WTC11 (cell line): ENCODE results near the gene CORO2B. TPM values are rescaled to one million over a fixed set of nuclear protein-coding genes. Genes with fewer than 3 reads are reported as not detected.
"Not testable (repeated sequence)": the region's sequence is repeated elsewhere in the genome, so short reads cannot be mapped to it uniquely, and the experiment has no call there.

Source experiments
- ATAC-seq: fragments of 200-7000 bp; cut with Tn5 transposase; 2 replicates; pipeline ENCODE4 v1.10.0; 2021; ENCODE audit warnings: mild to moderate bottlenecking, moderate library complexity
- CTCF ChIA-PET: fragments of 300-600 bp; sonication (Branson Sonifier 250); formaldehyde crosslinking; loops from one replicate; lab custom pipeline; 2021; ENCODE audit warnings: antibody characterized with exemption; lab: Charles Lee
- POLR2A ChIA-PET: fragments of 350-600 bp; sonication (Branson Sonifier 250); formaldehyde crosslinking; loops from one replicate; lab custom pipeline; 2021; ENCODE audit warnings: antibody characterized with exemption; lab: Charles Lee
- DNase-seq: peaks from one replicate; pipeline ENCODE4 v3.0.0; 2021; ENCODE audit warnings: low spot score
- H3K27ac Mint-ChIP-seq: 2 replicates; pipeline ENCODE4 v1.8.0; 2021; ENCODE audit warnings: mixed read lengths
- H3K27me3 Mint-ChIP-seq: 2 replicates; pipeline ENCODE4 v1.8.0; 2021; ENCODE audit warnings: low read depth, mild to moderate bottlenecking, moderate library complexity, mixed read lengths
- H3K36me3 Mint-ChIP-seq: 2 replicates; pipeline ENCODE4 v1.8.0; 2021; ENCODE audit warnings: mixed read lengths
- H3K4me1 Mint-ChIP-seq: 2 replicates; pipeline ENCODE4 v1.8.0; 2022; ENCODE audit warnings: mixed read lengths
- H3K4me3 Mint-ChIP-seq: 2 replicates; pipeline ENCODE4 v1.8.0; 2021; ENCODE audit warnings: mild to moderate bottlenecking, moderate library complexity, mixed read lengths
- H3K9me3 Mint-ChIP-seq: 2 replicates; pipeline ENCODE4 v1.8.0; 2021; ENCODE audit warnings: mixed read lengths
- EMX1 ChIP-seq: fragments of 250-450 bp; sonication (Bioruptor Pico); IDR thresholded peaks from 2 replicates; pipeline ENCODE4 v1.8.0; 2021; ENCODE audit warnings: mild to moderate bottlenecking
- FOXK1 ChIP-seq: sonication (generic); formaldehyde crosslinking; IDR thresholded peaks from 2 replicates; pipeline ENCODE4 v1.8.0; 2022; ENCODE audit warnings: mild to moderate bottlenecking, moderate library complexity, missing genetic modification reagents
- FOXP1 ChIP-seq: sonication (generic); formaldehyde crosslinking; IDR thresholded peaks from 2 replicates; pipeline ENCODE4 v1.8.0; 2022; ENCODE audit warnings: missing genetic modification reagents, mild to moderate bottlenecking, moderate library complexity, borderline replicate concordance
- HMGA2 ChIP-seq: fragments of 250-450 bp; sonication (Bioruptor Pico); IDR thresholded peaks from 2 replicates; pipeline ENCODE4 v1.4.0; 2021; ENCODE audit warnings: mild to moderate bottlenecking, moderate library complexity
- JUN ChIP-seq: sonication (generic); formaldehyde crosslinking; IDR thresholded peaks from 2 replicates; pipeline ENCODE4 v1.8.0; 2023; ENCODE audit warnings: mild to moderate bottlenecking, missing genetic modification reagents
- MYBL2 ChIP-seq: sonication (generic); formaldehyde crosslinking; IDR thresholded peaks from 2 replicates; pipeline ENCODE4 v1.8.1; 2023; ENCODE audit warnings: mild to moderate bottlenecking, moderate library complexity, missing genetic modification reagents
- NFE2L1 ChIP-seq: sonication (generic); formaldehyde crosslinking; IDR thresholded peaks from 2 replicates; pipeline ENCODE4 v1.8.1; 2023; ENCODE audit warnings: missing genetic modification reagents
- NR1H2 ChIP-seq: sonication (generic); formaldehyde crosslinking; IDR thresholded peaks from 2 replicates; pipeline ENCODE4 v1.9.0; 2021; ENCODE audit warnings: mild to moderate bottlenecking, moderate library complexity, missing genetic modification reagents
- NR3C1 ChIP-seq: sonication (generic); formaldehyde crosslinking; conservative IDR thresholded peaks from 2 replicates; pipeline ENCODE4 v1.8.1; 2023; ENCODE audit warnings: low read depth, mild to moderate bottlenecking, missing genetic modification reagents
- OVOL2 ChIP-seq: fragments of 250-450 bp; sonication (Bioruptor Pico); IDR thresholded peaks from 2 replicates; pipeline ENCODE4 v1.9.0; 2021; ENCODE audit warnings: mild to moderate bottlenecking, borderline replicate concordance
- PRRX2 ChIP-seq: fragments of 250-450 bp; sonication (Bioruptor Pico); IDR thresholded peaks from 2 replicates; pipeline ENCODE4 v1.8.0; 2021; ENCODE audit warnings: mild to moderate bottlenecking
- SMAD3 ChIP-seq: sonication (generic); formaldehyde crosslinking; IDR thresholded peaks from 2 replicates; pipeline ENCODE4 v1.8.0; 2022; ENCODE audit warnings: missing genetic modification reagents, mild to moderate bottlenecking, borderline replicate concordance
- SMAD4 ChIP-seq: sonication (generic); formaldehyde crosslinking; IDR thresholded peaks from 2 replicates; pipeline ENCODE4 v1.8.0; 2022; ENCODE audit warnings: mild to moderate bottlenecking, missing genetic modification reagents
- SOX15 ChIP-seq: fragments of 250-450 bp; sonication (Bioruptor Pico); IDR thresholded peaks from 2 replicates; pipeline ENCODE4 v1.9.0; 2021; ENCODE audit warnings: mild to moderate bottlenecking
- TCF7 ChIP-seq: sonication (generic); formaldehyde crosslinking; IDR thresholded peaks from 2 replicates; pipeline ENCODE4 v1.8.0; 2022; ENCODE audit warnings: mild to moderate bottlenecking, low read depth, missing genetic modification reagents, moderate library complexity
- TP53 ChIP-seq: sonication (generic); formaldehyde crosslinking; IDR thresholded peaks from 2 replicates; pipeline ENCODE4 v1.8.1; 2023; ENCODE audit warnings: mild to moderate bottlenecking, missing genetic modification reagents
- ZNF138 ChIP-seq: sonication (generic); formaldehyde crosslinking; conservative IDR thresholded peaks from 2 replicates; pipeline ENCODE4 v1.8.1; 2022; ENCODE audit warnings: mild to moderate bottlenecking, moderate library complexity, missing genetic modification reagents
- ZNF671 ChIP-seq: fragments of 250-450 bp; sonication (Bioruptor Pico); IDR thresholded peaks from 2 replicates; pipeline ENCODE4 v1.8.0; 2021; ENCODE audit warnings: mild to moderate bottlenecking
- total RNA-seq: library from RNA; stranded (reverse); gene quantifications from 3 replicates; pipeline ENCODE4 v1.2.3, GENCODE V29; 2021
- TF ChIP-seq, protein P1 (sequence below): fragments of 250-450 bp; sonication (Bioruptor Pico); IDR thresholded peaks from 2 replicates; pipeline ENCODE4 v1.8.0; 2021; ENCODE audit warnings: mild to moderate bottlenecking
- TF ChIP-seq, protein P2 (sequence below): fragments of 250-450 bp; sonication (Bioruptor Pico); IDR thresholded peaks from 2 replicates; pipeline ENCODE4 v1.9.0; 2021; ENCODE audit warnings: mild to moderate bottlenecking
- TF ChIP-seq, protein P3 (sequence below): sonication (generic); formaldehyde crosslinking; IDR thresholded peaks from 2 replicates; pipeline ENCODE4 v1.8.1; 2022; ENCODE audit warnings: mild to moderate bottlenecking, missing genetic modification reagents, moderate library complexity, borderline replicate concordance
- TF ChIP-seq, protein P4 (sequence below): sonication (generic); formaldehyde crosslinking; IDR thresholded peaks from 2 replicates; pipeline ENCODE4 v1.8.0; 2022; ENCODE audit warnings: mild to moderate bottlenecking, missing genetic modification reagents
- TF ChIP-seq, protein P5 (sequence below): fragments of 250-450 bp; sonication (Bioruptor Pico); IDR thresholded peaks from 2 replicates; pipeline ENCODE4 v1.9.0; 2021; ENCODE audit warnings: mild to moderate bottlenecking

The CORO2B gene
- total RNA-seq, 1 experiment from 2014 or later: 4.9 TPM

DNA sequence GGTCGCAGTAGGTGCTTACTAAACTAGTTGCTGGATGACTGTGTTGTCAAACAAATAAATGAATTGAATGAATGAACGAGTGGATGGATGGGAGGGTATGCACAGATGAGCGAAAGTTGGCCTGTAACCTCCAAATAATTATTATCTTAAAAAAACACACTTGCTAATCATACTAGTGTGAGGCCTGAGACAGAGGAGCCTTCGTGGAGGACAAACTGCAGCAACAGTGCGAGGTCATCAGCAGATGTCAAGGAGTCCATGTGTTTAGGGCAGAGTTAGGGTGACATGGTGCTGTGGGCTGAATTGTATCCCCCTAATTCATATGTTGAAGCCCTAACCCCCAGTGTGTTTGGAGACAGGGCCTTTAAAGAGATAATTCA is 24.4 kb downstream of the CORO2B start:
- Mint-ChIP-seq H3K36me3 (no peaks in the 10 kb centered on the region), H3K4me1 (peaks cover 42% of the 10 kb centered on the region), H3K27me3 (peaks cover 8% of the 10 kb centered on the region), H3K4me3 (no peak overlapping the region), H3K9me3 (peaks cover 10% of the 10 kb centered on the region; the same call in 1 of the 2 replicates), H3K27ac (no peak overlapping the region)
- ATAC-seq: no peak
- no peak for DNase-seq
- ChIA-PET POLR2A (no interaction called here), CTCF (interaction anchor here (1.2 kb wide), 1 partner anchor 48 kb away, joined by 3 read pairs; no protein-coding TSS in a partner anchor)
- TF ChIP-seq, protein P1, sequence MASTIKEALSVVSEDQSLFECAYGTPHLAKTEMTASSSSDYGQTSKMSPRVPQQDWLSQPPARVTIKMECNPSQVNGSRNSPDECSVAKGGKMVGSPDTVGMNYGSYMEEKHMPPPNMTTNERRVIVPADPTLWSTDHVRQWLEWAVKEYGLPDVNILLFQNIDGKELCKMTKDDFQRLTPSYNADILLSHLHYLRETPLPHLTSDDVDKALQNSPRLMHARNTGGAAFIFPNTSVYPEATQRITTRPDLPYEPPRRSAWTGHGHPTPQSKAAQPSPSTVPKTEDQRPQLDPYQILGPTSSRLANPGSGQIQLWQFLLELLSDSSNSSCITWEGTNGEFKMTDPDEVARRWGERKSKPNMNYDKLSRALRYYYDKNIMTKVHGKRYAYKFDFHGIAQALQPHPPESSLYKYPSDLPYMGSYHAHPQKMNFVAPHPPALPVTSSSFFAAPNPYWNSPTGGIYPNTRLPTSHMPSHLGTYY (CRISPR knock-in tag): no peak
- TF ChIP-seq JUN (CRISPR knock-in tag) (no peak), TCF7 (no peak), ZNF671 (no peak), OVOL2 (no peak), NR1H2 (CRISPR knock-in tag) (no peak), MYBL2 (CRISPR knock-in tag) (no peak), ZNF138 (CRISPR knock-in tag) (no peak), TP53 (CRISPR knock-in tag) (no peak), PRRX2 (CRISPR knock-in tag) (no peak), NFE2L1 (no peak), HMGA2 (CRISPR knock-in tag) (no peak), EMX1 (no peak), SMAD4 (CRISPR knock-in tag) (no peak), SOX15 (CRISPR knock-in tag) (no peak), FOXK1 (CRISPR knock-in tag) (no peak), SMAD3 (no peak)
- TF ChIP-seq, protein P2, sequence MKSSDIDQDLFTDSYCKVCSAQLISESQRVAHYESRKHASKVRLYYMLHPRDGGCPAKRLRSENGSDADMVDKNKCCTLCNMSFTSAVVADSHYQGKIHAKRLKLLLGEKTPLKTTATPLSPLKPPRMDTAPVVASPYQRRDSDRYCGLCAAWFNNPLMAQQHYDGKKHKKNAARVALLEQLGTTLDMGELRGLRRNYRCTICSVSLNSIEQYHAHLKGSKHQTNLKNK: no peak
- TF ChIP-seq, protein P3, sequence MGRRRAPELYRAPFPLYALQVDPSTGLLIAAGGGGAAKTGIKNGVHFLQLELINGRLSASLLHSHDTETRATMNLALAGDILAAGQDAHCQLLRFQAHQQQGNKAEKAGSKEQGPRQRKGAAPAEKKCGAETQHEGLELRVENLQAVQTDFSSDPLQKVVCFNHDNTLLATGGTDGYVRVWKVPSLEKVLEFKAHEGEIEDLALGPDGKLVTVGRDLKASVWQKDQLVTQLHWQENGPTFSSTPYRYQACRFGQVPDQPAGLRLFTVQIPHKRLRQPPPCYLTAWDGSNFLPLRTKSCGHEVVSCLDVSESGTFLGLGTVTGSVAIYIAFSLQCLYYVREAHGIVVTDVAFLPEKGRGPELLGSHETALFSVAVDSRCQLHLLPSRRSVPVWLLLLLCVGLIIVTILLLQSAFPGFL (CRISPR knock-in tag): no peak
- TF ChIP-seq, protein P4, sequence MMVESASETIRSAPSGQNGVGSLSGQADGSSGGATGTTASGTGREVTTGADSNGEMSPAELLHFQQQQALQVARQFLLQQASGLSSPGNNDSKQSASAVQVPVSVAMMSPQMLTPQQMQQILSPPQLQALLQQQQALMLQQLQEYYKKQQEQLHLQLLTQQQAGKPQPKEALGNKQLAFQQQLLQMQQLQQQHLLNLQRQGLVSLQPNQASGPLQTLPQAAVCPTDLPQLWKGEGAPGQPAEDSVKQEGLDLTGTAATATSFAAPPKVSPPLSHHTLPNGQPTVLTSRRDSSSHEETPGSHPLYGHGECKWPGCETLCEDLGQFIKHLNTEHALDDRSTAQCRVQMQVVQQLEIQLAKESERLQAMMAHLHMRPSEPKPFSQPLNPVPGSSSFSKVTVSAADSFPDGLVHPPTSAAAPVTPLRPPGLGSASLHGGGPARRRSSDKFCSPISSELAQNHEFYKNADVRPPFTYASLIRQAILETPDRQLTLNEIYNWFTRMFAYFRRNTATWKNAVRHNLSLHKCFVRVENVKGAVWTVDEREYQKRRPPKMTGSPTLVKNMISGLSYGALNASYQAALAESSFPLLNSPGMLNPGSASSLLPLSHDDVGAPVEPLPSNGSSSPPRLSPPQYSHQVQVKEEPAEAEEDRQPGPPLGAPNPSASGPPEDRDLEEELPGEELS: no peak

DNA sequence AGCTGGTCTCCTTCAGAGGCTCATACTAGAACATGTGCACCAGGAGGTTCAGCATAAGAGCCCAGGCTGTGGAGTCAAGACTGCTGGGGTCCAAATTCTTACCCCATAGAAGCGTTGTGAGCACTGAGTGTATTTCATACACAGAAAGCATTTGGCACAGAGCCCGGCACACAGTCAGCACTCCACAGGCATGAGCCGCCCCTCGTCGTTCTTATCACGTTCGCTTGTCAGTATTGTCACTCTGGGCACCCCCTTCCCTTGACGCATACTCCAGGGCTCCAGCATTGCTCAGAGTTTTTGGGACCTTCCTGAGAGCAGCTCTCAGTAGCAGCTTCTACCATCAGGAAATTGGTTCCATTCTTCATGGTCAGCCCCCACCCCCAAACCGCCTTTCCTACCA is 25.2 kb downstream of the CORO2B start:
- Mint-ChIP-seq H3K4me1 (peaks cover 43% of the 10 kb centered on the region), H3K4me3 (no peak overlapping the region), H3K27me3 (peaks cover 8% of the 10 kb centered on the region)
- CTCF ChIA-PET: no interaction called here
- TF ChIP-seq, protein P5, sequence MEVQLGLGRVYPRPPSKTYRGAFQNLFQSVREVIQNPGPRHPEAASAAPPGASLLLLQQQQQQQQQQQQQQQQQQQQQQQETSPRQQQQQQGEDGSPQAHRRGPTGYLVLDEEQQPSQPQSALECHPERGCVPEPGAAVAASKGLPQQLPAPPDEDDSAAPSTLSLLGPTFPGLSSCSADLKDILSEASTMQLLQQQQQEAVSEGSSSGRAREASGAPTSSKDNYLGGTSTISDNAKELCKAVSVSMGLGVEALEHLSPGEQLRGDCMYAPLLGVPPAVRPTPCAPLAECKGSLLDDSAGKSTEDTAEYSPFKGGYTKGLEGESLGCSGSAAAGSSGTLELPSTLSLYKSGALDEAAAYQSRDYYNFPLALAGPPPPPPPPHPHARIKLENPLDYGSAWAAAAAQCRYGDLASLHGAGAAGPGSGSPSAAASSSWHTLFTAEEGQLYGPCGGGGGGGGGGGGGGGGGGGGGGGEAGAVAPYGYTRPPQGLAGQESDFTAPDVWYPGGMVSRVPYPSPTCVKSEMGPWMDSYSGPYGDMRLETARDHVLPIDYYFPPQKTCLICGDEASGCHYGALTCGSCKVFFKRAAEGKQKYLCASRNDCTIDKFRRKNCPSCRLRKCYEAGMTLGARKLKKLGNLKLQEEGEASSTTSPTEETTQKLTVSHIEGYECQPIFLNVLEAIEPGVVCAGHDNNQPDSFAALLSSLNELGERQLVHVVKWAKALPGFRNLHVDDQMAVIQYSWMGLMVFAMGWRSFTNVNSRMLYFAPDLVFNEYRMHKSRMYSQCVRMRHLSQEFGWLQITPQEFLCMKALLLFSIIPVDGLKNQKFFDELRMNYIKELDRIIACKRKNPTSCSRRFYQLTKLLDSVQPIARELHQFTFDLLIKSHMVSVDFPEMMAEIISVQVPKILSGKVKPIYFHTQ: no peak
- TF ChIP-seq FOXP1 (CRISPR knock-in tag) (no peak), SMAD3 (no peak), NR3C1 (CRISPR knock-in tag) (no peak)
- TF ChIP-seq, all 79 proteins: peak for 0
- H3K9me3 Mint-ChIP-seq: peaks cover 10% of the 10 kb centered on the region; the same call in 1 of the 2 replicates
- POLR2A ChIA-PET: no interaction called here
- ATAC-seq: no peak
- H3K36me3 Mint-ChIP-seq: no peaks in the 10 kb centered on the region
- no peak for DNase-seq
- H3K27ac Mint-ChIP-seq: no peak overlapping the region

DNA sequence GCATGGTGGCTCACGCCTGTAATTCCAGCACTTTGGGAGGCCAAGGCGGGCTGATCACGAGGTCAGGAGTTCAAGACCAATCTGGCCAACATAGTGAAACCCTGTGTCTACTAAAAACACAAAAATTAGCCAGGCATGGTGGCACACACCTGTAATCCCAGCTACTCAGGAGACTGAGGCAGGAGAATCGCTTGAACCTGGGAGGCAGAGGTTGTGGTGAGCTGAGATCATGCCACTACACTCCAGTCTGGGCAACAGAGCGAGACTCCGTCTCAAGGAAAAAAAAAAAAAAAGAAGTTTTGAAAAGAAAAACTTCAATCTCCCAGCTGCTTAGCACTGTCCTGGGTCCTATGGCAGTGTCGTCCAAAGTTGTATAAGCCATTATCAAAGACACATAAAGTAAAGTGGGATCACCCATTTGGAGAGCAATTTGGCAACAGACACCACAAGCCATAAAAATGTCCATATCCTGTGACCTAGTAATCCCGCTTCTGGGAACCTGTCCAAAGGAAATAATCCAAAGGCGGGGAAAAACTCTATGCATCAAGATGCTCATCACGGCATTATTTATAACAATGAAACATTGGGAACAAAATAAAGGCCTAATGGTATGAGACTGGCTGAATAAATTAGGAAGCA is 26.2 kb downstream of the CORO2B start:
- POLR2A ChIA-PET, ATAC-seq, H3K36me3 Mint-ChIP-seq, H3K4me3 Mint-ChIP-seq, DNase-seq, H3K27me3 Mint-ChIP-seq, H3K27ac Mint-ChIP-seq: not testable (repeated sequence)
- Mint-ChIP-seq H3K9me3 (peaks cover 10% of the 10 kb centered on the region; the same call in 1 of the 2 replicates), H3K4me1 (peaks cover 41% of the 10 kb centered on the region)
- CTCF ChIA-PET: interaction anchor here (0.6 kb wide), 1 partner anchor 15 kb away, joined by 4 read pairs; no protein-coding TSS in a partner anchor
